HG03439 (cell line): ENCODE measurements around the gene PIP4P1.
"Not testable (repeated sequence)": the region's sequence is repeated elsewhere in the genome, so short reads cannot be mapped to it uniquely, and the experiment has no call there.

Source experiments
- ATAC-seq: cut with Tn5 transposase; IDR thresholded peaks from one replicate; pipeline ENCODE4 v1.9.1; 2021; ENCODE audit warnings: mild to moderate bottlenecking, moderate library complexity; ENCODE audit not compliant: unreplicated experiment

The PIP4P1 gene

DNA sequence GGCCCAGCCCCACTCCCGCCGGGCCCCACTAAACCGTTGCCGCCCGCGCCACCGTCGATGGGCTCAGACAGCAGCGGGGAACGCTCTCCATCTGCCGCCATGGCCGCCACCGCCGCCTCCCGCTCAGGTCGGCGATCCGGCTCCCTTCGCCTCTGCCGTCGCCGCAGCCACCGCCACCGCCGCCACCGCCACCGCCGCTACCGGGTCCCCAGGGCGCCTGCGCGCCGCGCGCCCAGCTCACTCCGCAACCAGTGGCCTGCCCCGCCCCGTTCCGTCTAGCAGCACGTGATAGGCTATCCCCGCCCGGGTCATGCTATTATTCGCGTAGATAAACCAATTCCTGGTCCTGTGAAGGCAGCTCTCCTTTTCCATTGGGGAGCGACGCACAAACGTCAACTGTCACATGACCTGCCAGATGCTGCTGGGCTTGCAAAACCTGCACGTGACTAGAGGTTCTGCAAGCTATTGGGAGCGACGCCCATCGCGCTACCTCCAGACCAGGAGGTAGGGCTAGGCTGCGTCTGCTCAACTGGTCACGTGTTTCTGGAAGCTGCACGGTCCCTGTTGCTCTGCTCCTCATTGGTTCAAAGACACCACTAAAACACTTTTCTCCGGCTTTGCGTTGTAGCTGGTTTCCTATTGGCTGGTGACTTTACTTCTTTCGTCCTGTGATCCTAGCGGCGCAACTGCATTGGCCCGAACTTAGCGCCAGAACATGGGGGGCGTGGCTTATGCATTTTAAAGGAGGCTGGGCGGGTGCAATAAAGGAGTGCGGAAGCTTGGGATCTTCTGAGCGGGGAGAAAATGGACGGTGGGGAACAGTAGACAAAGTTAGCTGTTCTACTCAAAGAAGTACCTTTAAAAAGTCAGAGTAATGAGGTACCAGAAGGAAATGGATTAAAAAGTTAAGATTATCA is at the start of gene PIP4P1:
Gene PIP4P1, minus strand, starts transcription at position 210 of the 917 bp plus-strand sequence. Its CDS starts 109 bp downstream, at position 101.
- ATAC-seq = peak; percentile 94

DNA sequence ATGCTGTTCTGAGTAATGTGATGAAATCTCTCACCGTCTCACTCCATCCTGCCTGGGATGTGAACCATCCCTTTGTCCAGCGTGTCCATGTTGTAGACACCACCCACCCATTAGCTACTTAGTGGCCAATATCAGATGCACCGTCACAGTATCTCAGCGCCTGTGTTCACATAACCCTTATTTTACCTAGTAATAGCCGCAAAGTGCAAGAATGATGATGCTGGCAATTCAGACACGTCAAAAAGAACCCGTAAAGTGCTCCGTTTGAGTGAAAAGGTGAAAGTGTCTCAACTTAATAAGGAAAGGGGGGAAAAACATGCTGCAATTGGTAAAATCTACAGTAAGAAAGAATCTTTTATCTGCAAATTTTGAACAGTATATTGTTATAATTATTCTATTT is 47.1 kb upstream of the PIP4P1 start:
- ATAC-seq = no peak

DNA sequence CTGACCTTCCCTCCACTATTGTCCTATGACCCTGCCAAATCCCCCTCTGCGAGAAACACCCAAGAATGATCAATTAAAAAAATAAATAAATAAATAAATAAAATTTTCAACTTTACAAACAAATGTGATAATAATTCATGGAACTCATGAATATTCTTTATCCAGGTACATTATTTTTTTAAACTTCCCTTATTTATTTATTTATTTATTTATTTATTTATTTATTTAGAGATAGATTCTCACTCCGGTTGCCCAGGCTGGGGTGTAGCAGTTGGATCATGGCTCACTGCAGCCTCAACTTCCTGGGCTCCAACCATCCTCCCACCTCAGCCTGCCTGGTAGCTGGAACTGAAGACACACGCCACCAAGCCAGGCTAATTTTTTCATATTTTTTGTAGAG is 46.3 kb upstream of the PIP4P1 start:
- not testable (repeated sequence) for ATAC-seq

DNA sequence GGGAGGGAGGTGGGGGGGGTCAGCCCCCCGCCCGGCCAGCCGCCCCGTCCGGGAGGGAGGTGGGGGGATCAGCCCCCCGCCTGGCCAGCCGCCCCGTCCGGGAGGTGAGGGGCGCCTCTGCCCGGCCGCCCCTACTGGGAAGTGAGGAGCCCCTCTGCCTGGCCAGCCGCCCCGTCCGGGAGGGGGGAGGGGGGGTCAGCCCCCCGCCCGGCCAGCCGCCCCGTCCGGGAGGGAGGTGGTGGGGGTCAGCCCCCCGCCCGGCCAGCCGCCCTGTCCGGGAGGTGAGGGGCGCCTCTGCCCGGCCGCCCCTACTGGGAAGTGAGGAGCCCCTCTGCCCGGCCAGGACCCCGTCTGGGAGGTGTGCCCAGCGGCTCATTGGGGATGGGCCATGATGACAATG is 45.5 kb upstream of the PIP4P1 start:
- ATAC-seq = not testable (repeated sequence)

DNA sequence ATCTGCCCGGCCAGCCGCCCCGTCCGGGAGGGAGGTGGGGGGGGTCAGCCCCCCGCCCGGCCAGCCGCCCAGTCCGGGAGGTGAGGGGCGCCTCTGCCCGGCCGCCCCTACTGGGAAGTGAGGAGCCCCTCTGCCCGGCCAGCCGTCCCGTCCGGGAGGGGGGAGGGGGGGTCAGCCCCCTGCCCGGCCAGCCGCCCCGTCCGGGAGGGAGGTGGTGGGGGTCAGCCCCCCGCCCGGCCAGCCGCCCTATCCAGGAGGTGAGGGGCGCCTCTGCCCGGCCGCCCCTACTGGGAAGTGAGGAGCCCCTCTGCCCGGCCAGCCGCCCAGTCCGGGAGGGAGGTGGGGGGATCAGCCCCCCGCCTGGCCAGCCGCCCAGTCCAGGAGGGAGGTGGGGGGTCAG is 45.0 kb upstream of the PIP4P1 start:
- not testable (repeated sequence) for ATAC-seq

DNA sequence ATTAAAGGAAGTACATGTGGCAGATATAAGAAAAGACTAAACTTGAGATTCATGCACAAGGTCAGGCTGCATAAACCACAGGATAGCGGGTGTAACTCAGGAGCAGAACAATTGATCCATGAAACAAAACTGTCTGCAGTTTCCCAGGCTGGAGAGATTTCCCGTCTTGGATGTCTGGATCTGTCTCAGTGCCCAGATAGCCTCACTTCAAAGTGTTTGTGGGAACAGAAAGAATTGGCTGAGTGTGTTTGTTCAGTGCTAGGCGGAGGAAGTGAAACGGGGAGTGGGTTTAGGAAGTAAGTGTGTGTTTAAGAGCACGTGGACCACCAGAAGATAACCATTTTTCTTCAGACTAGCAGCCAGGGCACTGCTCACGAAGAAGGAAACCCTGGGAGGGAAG is 42.7 kb upstream of the PIP4P1 start:
- no peak for ATAC-seq

DNA sequence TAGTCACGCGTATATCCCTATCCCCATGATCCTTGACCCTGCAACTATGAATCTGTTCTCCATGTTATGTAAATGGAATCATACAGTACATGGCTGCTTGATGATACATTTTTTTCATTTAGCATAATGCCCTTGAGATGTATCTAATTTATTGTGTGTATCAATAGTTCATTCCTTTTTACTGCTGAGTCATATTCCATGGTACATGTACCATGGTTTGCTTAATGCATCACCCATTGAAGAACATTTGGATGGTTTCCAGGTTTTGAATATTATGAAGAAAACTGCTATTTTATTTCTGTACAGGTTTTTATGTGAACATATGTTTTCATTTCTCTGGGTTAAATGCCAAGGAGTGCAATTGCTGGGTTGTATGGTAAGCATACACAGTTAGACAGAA is 40.1 kb upstream of the PIP4P1 start:
- ATAC-seq = no peak

DNA sequence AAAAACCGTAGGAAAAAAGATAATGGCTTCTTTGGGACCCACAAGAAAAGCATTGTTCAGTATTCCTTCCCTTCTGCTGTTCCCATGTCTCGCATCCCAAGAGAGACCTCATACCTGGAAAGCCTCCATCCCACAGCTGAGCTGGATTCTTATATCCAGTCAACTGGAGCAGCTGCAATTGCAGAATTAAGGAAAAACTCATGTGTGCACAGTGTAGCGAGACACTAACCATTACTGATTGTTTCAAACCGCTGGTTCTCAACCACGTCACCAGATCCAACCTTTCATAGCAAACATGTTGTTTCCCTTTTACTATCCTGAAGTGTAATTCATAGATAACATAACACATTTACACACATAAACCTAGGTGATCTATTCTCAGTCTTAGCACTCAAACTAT is 38.6 kb upstream of the PIP4P1 start:
- ATAC-seq = no peak

DNA sequence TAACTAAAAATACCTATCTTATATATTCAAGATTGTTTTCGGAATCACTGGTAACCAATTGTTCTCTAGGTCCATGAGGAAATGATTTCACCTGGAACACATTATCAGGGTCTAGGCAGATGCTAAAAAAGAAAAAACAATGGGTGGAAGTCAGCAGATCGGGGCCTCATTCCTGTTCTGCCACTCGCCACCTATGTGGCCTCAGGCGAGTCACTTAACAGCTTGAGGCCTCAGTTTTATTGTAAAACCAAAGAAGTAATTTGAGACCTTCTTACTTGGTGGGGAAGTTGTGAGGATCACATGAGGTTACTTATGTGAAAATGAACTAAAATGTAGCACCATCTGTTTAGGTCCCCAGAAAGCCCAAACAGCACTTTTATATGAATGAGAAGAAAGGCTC is 37.9 kb upstream of the PIP4P1 start:
- no peak for ATAC-seq

DNA sequence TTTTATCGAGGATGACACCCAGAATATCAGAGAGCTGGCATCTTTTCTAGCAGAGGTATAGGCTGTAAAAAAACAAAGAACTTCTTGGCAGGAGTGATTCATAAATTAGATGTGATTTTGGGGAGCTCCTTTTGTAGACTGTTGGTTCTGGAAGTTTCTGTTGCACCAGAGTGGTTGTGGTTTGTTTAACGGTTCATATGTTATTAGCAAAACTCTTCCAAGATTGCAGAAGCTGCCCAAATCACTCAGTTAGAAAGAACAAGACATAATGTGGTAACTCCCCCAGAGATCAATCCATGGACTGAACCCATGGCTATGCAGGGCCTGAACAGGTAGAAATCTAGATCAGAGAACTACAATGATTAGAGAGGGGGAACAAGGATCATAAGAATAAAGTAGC is 37.4 kb upstream of the PIP4P1 start:
- ATAC-seq = no peak

DNA sequence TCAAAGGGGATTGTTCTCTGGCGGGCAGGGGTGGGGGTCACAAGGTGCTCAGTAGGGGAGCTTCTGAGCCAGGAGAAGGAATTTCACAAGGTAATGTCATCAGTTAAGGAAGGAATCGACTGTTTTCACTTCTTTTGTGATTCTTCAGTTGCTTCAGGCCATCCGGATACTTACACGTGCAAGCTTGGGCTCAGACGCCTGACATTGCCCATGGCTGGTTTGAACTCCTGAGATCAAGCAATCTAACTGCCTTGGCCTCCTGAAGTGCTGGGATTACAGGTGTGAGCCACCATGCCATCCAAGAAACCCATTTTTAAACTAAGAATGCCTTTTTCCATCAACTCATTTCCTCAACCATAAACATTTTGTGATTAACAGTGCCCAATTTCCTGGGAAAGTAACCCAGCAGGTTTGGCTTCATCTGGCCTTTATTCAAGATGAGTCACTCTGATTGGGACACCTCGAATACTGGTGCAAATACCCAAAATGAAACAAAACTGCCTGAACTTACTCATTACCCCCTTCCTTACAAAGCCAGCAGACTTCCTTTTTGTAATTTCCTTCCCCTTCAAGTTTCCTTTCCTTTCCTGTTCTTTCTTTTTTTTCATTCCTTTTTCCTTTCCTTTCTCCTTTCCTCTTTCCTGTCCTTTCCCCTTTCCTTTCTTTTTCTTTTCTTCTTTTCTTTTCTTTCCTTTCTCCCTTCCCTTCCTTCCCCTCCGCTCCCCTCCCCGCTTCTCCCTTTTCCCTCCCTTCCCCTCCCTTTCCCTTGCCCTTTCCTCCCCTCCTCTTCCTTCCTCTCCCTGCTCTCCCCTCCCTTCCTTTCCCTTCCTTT is 33.9 kb upstream of the PIP4P1 start:
- no peak for ATAC-seq

DNA sequence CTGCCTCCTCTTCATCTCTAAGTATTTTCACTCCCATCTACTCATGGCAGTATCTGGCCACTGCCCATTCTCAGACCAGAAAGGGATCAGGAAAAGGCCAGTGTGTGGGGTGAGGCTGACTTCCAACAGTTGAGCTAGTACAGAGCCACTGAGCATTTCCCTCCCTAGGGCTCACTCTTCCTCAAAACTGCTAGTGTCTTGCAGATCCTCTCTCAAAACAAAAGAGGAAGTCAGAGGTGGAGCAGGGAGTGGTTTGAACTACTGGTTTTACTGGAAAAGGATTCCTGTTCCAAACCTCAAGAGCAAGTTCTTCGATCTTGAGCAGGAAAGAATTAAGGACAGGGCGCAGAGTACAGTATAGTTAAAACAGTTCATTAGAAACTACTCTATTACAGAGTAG is 32.4 kb upstream of the PIP4P1 start:
- no peak for ATAC-seq

DNA sequence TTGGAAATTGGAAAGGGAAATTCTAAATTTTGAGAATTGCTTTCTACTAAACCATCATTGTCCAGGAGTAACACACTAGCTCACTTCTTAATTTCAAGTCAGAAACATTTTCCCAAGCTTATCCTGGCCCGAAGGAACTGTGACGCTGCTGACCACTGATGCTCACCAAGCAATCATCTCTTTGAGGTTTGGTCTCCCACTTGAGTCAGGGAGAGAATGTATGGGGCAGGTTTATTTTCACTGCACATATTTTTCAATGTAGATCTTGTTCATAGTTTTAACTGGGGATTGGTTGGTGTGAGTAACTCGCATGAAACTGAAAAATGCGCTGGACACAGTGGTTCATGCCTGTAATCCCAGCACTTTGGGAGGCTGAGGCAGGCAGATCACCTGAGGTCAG is 31.3 kb upstream of the PIP4P1 start:
- no peak for ATAC-seq

DNA sequence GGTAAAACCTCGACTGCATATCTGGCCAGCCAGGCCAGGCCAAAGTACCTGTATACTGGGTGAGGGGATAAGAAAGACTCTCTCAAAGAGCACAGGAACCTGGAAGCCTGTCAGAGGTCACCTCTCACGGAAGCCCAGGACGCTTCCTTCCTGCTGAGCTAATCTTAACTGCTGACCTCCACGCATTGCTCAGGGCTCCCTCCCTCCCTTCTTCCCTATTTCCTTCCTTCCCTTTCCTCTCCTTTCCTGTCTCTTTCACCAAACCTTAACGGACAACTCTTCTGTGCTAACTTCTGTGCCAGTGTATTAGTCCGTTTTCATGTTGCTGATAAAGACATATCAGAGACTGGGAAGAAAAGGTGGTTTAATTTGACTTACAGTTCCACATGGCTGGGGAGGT is 29.3 kb upstream of the PIP4P1 start:
- no peak for ATAC-seq

DNA sequence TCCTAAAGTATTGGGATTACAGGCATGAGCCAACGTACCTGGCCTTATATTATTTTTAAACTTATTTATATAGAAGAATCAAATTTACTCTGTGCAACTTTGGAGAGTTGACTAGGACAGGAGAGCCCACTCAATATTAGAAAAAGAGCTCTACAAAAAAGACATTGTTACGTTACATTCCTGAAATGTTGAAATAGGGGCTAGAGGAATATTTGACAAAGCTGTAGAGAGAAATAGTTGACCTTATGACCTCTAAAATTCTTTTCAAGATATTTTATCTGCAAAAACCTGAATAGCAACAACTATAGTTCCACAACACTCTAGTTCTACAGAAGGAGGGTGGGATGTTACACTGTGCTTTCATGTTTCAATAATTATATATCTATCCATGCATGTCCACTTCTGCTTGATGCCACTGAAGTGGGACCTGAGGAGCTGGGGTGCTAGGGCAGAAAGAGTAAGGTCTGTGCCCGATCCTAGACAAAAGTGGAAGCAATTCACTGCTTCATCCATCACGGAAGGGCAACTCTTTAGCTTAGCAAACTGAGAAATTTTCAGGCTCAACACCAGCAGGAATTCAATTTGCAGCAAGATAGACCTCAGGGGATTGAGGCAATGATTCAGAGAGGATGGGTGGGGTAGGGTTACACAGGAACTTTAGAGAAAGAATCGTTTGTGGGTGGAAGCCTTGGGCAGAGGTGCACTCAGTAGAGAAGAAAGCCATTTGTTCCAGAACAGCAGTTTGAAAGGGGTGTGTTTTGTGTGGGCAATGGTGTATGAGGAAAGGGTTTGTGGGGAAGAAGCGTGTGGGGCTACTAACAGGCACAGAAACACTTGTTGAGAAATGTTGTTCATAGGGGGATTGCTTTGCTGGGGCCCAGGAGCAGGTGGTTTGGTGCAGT is 28.1 kb upstream of the PIP4P1 start:
- no peak for ATAC-seq

DNA sequence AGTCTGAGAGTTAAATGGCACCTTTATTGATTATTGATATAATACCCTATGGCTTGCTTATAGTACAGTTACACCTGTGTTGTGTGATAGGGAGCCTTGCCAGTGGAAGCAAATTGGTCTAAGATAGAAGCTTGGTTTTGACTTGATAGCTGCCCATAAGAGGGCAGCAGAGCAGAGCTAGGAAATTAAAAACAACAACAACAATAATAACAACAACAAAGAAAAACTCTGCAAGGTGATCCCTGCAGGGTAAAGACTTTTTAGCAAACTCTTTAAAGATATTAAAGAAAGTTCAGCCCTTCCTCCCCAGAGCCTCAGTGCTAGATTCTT is 26.1 kb upstream of the PIP4P1 start:
- ATAC-seq = no peak

DNA sequence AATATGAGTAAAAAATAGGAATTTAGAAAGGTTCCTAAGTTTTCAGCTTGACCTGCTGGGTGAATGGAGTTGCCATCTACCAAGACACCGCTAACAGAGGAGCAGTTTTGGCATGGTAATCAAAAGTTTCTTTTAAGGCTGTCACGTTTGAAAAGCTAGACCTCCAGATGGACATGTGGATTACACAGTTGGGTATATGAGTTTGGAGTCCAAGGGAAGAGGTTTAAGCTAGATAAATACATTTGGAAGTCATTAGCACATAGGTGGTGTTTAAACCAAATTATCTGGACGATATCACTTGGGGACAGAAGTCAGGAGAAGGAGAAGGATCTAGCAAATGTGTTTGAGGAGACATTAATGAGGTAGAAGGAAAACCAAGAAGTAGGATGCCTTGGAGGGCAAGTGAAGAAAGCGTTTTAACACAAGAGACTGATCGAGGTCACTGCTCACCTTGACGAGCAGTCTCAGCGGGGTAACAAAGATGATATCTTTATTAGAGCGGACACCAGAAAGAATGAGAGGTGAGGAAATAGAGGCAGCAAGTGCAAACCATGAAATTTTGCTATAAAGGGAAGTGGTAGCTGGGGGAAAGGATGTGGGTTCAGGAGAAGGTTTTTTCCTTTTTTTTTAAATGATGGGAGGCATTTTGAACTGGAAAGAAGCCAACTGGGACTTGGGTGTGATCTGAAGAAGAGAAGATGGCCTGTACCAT is 25.6 kb upstream of the PIP4P1 start:
- no peak for ATAC-seq

DNA sequence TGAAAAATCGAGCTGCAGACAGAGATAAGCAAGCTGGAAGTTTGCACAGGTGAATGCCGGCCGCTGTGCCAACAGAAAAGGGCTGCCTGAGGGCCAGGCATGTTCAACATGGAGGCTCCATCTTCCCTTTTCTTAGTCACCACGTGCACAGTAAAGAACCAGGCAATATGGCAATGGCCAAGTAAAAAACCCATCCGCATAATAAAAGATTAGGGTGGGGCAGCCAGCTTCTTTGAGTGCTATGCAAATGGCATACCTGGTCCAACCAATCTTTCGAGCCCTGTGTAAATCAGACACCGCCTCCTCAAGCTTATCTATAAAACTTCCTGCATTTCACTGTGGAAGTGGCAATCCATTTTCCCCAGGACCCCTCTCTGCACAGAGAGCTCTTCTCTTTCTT is 24.7 kb upstream of the PIP4P1 start:
- ATAC-seq = no peak

DNA sequence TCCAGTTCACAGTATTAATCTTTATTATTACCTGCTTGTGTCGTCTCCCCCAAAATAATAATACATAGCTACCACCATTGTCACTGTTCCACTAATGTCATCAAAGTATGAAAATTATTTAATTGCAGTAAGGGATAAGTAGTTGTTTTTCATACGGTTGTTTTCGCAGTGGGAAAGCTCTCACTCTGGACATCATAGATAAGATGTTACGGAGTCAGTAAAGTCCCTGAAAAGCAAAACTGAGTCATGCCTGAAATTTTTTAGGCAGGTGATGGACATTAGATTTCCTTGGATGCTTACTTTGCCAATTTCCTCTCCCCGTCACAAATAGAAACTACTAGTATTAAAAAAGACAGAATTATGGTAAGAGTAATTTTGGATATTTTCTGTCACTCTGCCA is 21.1 kb upstream of the PIP4P1 start:
- ATAC-seq = no peak

DNA sequence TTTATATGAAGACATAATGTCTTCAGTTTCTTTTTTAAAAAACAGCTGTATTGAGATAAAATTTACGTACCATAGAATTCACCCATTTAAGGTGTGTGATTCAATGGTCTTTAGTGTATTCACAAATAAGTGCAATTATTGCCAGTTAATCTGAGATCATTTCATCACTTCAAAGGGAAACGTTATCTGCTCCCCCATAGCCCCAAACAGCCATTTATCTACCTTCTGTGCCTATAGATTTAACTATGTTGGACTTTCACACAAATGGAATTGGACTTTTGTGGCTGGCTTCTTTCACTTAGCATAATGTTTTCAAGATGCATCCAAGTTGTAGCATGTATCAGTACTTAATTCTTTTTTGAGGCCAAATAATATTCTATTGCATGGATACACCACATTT is 17.7 kb upstream of the PIP4P1 start:
- ATAC-seq = no peak
